ENCODE measurements around the gene RABGAP1L. TPM values are rescaled to one million over a fixed set of nuclear protein-coding genes. Genes with fewer than 3 reads are reported as not detected.

RABGAP1L gene
- total RNA-seq, 2 donors from 2014 or later: 37.9 to 59.8 TPM

DNA sequence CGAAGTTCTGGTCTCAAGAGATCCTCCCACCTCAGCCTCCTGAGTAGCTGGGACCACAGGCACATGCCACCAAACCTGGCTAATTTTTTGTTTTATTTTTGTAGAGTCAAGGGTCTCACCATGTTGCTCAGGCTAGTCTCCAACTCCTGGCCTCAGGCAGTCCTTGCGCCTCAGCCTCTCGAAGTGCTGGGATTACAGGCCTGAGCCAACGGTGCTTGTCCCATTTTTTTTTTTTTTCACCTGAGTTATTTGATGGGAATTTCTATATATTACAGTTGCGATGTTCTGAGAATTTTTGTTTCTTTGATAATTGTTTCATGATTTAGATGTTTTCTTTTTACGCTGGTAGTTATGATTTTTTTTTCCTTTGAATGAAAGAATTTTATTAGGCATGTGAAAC lies 2.5 kb downstream of the RABGAP1L start:
- Histone ChIP-seq H3K9me3 (no peaks in the 10 kb centered on the region), H3K27me3 (replicated peaks; ENCODE audit: insufficient read depth) (no peaks in the 10 kb centered on the region)
- TF ChIP-seq, protein P1, sequence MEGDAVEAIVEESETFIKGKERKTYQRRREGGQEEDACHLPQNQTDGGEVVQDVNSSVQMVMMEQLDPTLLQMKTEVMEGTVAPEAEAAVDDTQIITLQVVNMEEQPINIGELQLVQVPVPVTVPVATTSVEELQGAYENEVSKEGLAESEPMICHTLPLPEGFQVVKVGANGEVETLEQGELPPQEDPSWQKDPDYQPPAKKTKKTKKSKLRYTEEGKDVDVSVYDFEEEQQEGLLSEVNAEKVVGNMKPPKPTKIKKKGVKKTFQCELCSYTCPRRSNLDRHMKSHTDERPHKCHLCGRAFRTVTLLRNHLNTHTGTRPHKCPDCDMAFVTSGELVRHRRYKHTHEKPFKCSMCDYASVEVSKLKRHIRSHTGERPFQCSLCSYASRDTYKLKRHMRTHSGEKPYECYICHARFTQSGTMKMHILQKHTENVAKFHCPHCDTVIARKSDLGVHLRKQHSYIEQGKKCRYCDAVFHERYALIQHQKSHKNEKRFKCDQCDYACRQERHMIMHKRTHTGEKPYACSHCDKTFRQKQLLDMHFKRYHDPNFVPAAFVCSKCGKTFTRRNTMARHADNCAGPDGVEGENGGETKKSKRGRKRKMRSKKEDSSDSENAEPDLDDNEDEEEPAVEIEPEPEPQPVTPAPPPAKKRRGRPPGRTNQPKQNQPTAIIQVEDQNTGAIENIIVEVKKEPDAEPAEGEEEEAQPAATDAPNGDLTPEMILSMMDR (IDR thresholded peaks at IDR 0.05): no peak

DNA sequence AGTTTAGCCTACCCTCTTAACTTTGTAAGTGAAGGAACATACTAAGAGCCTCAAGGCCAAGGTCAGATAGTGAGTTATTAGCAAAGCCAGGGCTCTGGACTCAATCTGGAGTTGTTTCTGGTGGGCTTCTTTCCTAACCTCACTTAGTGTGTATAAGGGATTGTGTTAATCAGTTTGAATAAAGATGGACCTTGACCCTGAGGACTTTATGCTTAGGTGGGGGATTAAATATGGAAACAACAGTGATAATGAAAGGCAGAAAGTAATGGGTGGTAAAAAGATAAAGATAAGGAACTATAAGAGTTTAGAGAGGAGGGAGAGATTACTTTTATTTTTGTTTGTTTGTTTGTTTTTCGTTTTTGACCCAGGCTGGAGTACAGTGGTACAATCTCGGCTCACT lies 5.5 kb downstream of the RABGAP1L start:
- no peak for DNase-seq (ENCODE audit: low spot score)
- Histone ChIP-seq H3K27ac (no peak overlapping the region), H3K36me3 (no peaks in the 10 kb centered on the region), H3K4me1 (ENCODE audit: control insufficient read depth in 1 of 2, low read depth in 2 of 2) (peaks cover 0 to 9% of the 10 kb centered on the region in 2 donors), H3K4me3 (no peak overlapping the region), H3K27me3 (replicated peaks; ENCODE audit: insufficient read depth) (no peaks in the 10 kb centered on the region), H3K9me3 (no peaks in the 10 kb centered on the region)
- no peak for ATAC-seq (ENCODE audit: insufficient number of reproducible peaks, low FRiP score, low read depth)
- TF ChIP-seq, protein P1 (IDR thresholded peaks at IDR 0.05): no peak

More for the DNA sequence above, 2.5 kb downstream of the RABGAP1L start:
- Histone ChIP-seq H3K27ac (no peak overlapping the region), H3K36me3 (no peaks in the 10 kb centered on the region), H3K4me3 (no peak overlapping the region), H3K4me1 (ENCODE audit: control insufficient read depth in 1 of 2, low read depth in 2 of 2) (peaks cover 0 to 16% of the 10 kb centered on the region in 2 donors)
- no peak for ATAC-seq (ENCODE audit: insufficient number of reproducible peaks, low FRiP score, low read depth)
- no peak for DNase-seq (ENCODE audit: low spot score)

DNA sequence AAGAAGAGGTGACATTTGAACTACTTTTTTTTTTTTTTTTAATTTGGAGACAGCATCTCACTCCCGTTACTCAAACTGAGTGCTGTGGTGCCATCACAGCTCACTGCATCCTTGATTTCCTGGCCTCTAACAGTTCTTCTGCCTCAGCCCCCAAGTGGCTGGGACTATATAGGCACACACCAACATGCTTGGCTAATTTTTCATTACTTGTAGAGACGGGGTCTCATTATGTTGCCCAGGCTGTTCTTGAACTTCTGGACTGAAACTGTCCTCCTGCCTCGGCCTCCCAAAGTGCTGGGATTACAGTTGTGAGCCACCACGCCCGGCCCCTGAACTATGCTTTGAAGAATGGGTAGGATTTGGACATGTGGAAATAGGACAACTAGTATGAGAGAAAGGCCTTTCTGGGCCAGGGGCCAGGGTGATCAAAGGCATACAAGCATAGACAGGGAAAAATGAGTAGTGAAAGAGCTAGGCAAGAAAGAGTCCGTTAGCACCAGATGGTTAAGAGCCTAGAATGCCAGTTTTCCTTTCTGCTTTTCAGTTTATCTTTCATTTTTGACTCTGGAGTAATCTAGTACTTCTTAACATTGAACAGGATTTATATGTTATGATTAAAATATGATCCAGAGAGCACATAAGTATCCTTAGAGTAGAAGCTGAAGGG lies 6.3 kb downstream of the RABGAP1L start:
- peaks cover 0 to 3% of the 10 kb centered on the region in 2 donors for H3K4me1 ChIP-seq (ENCODE audit: control insufficient read depth in 1 of 2, low read depth in 2 of 2)
- TF ChIP-seq, protein P1 (IDR thresholded peaks at IDR 0.05): no peak
- H3K4me3 ChIP-seq: no peak overlapping the region
- H3K27ac ChIP-seq: no peak overlapping the region
- DNase-seq (ENCODE audit: low spot score) (no peak), ATAC-seq (ENCODE audit: insufficient number of reproducible peaks, low FRiP score, low read depth) (no peak)
- H3K36me3 ChIP-seq: no peaks in the 10 kb centered on the region
- no peaks in the 10 kb centered on the region for H3K9me3 ChIP-seq
- no peaks in the 10 kb centered on the region for H3K27me3 ChIP-seq (replicated peaks; ENCODE audit: insufficient read depth)

DNA sequence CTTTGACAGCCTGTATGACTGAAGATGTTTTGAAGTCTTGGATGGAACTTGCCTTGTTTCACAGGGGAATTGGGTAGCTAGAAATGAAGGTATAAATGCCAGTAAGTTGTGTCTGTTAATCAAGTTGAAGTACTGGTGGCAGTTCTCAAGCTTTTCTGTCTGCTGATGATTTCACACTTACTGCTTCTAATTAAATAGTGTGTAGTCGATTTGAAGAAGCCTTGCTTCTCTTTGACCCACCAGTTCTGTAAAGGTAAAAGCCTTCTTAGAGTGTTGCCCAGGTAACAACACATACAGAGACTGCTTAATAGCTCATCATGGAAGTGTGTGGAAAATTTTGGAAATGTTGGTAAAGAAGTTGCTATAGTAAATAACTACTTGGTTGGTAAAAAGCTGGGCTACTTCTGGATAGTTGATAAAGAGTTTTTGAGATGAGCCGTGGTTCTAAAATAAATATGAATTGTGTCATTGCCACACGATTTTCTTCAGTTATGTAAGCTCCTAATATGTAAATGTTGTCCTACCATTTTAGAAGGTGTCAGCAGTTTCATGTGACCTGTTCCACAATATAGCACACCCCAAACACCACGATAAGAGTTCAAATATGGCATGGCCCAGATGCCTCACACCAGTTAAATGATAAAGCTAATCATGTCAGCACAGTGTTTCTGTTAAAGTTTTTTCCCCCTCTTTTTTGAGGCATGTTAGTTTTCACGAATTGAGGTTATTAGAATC lies 7.4 kb downstream of the RABGAP1L start:
- Histone ChIP-seq H3K36me3 (no peaks in the 10 kb centered on the region), H3K4me1 (ENCODE audit: control insufficient read depth in 1 of 2, low read depth in 2 of 2) (no peaks in the 10 kb centered on the region), H3K27me3 (replicated peaks; ENCODE audit: insufficient read depth) (no peaks in the 10 kb centered on the region), H3K27ac (no peak overlapping the region), H3K9me3 (no peaks in the 10 kb centered on the region), H3K4me3 (no peak overlapping the region)
- TF ChIP-seq, protein P1 (IDR thresholded peaks at IDR 0.05): no peak
- ATAC-seq (ENCODE audit: insufficient number of reproducible peaks, low FRiP score, low read depth) (no peak), DNase-seq (ENCODE audit: low spot score) (no peak)

DNA sequence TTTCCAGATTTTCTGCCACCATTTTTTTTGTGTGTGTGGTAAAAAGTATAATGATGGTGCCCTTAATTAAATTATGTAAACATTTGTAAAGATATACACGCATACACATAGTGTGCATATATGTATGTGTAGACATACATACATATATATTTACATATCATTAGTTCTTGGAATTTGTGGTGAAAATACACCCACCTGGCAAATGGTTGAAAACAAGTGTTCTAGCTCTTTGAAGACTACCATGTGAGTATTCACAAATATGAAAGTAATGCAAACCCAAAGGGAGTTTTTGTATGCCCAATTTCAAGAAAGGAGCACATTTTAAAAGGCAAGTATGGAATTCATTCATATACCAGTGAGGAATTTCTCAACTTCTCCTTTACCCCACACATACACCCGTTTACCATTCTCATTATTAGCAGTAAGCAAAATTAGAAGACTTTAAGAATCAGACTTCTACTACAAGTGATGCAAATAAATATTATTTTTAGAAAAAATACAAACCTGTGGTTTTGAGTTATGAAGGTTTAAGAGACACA lies 8.0 kb downstream of the RABGAP1L start:
- Histone ChIP-seq H3K36me3 (no peaks in the 10 kb centered on the region), H3K4me1 (ENCODE audit: control insufficient read depth in 1 of 2, low read depth in 2 of 2) (no peaks in the 10 kb centered on the region), H3K4me3 (no peak overlapping the region), H3K27ac (no peak overlapping the region), H3K9me3 (no peaks in the 10 kb centered on the region), H3K27me3 (replicated peaks; ENCODE audit: insufficient read depth) (no peaks in the 10 kb centered on the region)
- ATAC-seq (ENCODE audit: insufficient number of reproducible peaks, low FRiP score, low read depth) (no peak), DNase-seq (ENCODE audit: low spot score) (no peak)
- TF ChIP-seq, protein P1 (IDR thresholded peaks at IDR 0.05): no peak

All from thoracic aorta (tissue), 2 donors.